Osteoblast (primary cell): ENCODE results near the gene KLHDC3. TPM values are rescaled to one million over a fixed set of nuclear protein-coding genes. Genes with fewer than 3 reads are reported as not detected.
"Not testable (repeated sequence)": the region's sequence is repeated elsewhere in the genome, so short reads cannot be mapped to it uniquely, and the experiment has no call there.

Source experiments
- DNase-seq: peaks from one replicate; pipeline ENCODE4 v3.0.0; 2011; ENCODE audit warnings: low spot score, mixed read lengths; ENCODE audit not compliant: insufficient read length; ENCODE audit errors: missing footprints
- H2AFZ ChIP-seq: 2 replicates; pipeline ENCODE4 v1.6.0; 2011; ENCODE audit warnings: mild to moderate bottlenecking, low read length
- H3K27ac ChIP-seq: 2 replicates; pipeline ENCODE4 v1.5.1; 2011; ENCODE audit warnings: mild to moderate bottlenecking, low read depth, low read length, moderate library complexity
- H3K27me3 ChIP-seq: 2 replicates; pipeline ENCODE4 v1.6.0; 2012; ENCODE audit warnings: mild to moderate bottlenecking, control low read depth, inconsistent platforms, low read length, moderate library complexity; ENCODE audit not compliant: insufficient read depth
- H3K36me3 ChIP-seq: 2 replicates; pipeline ENCODE4 v1.5.1; 2011; ENCODE audit warnings: mild to moderate bottlenecking, low read length, control low read depth, moderate library complexity; ENCODE audit not compliant: insufficient read depth
- H3K4me1 ChIP-seq: 2 replicates; pipeline ENCODE4 v1.5.1; 2011; ENCODE audit warnings: mild to moderate bottlenecking, low read length, control low read depth, moderate library complexity; ENCODE audit not compliant: insufficient read depth
- H3K4me2 ChIP-seq: 2 replicates; pipeline ENCODE4 v1.6.0; 2011; ENCODE audit warnings: mild to moderate bottlenecking, low read length; ENCODE audit not compliant: insufficient read depth
- H3K4me3 ChIP-seq: fragments of 200-600 bp; sonication (generic); 3 replicates; pipeline ENCODE4 v1.5.1; 2012; ENCODE audit warnings: mild to moderate bottlenecking, low read length, inconsistent platforms; ENCODE audit not compliant: insufficient read depth
- H3K79me2 ChIP-seq: 2 replicates; pipeline ENCODE4 v1.6.0; 2012; ENCODE audit warnings: mild to moderate bottlenecking, low read length, control low read depth, inconsistent platforms; ENCODE audit not compliant: insufficient read depth
- H3K9me3 ChIP-seq: 2 replicates; pipeline ENCODE4 v1.5.1; 2011; ENCODE audit warnings: low read depth, low read length, control low read depth
- H4K20me1 ChIP-seq: 2 replicates; pipeline ENCODE4 v1.6.0; 2012; ENCODE audit warnings: mild to moderate bottlenecking, low read length, control low read depth; ENCODE audit not compliant: insufficient read depth
- total RNA-seq: library from RNA; depleted of rRNA; stranded (reverse); fragments of >200 nt; gene quantifications from 2 replicates; pipeline ENCODE4 v1.2.3, GENCODE V29; 2012
- TF ChIP-seq, protein P1 (sequence below): IDR thresholded peaks from 2 replicates; pipeline ENCODE4 v1.5.1; 2011; ENCODE audit warnings: mild to moderate bottlenecking, low read depth, low read length, moderate library complexity; ENCODE audit errors: extremely low read depth

Gene KLHDC3
- total RNA-seq, 1 donor = 122 TPM

GRCh38 chr6:42988486-42989020 lies 25.5 kb upstream of the KLHDC3 start:
- Histone ChIP-seq H3K36me3 (peaks cover 20% of the 10 kb centered on the region), H3K27me3 (no peaks in the 10 kb centered on the region), H4K20me1 (peaks cover 22% of the 10 kb centered on the region), H3K4me2 (no peak overlapping the region), H3K4me3 (no peak overlapping the region), H3K27ac (no peak overlapping the region), H3K9me3 (no peaks in the 10 kb centered on the region), H2AFZ (no peak overlapping the region), H3K4me1 (peaks cover 37% of the 10 kb centered on the region), H3K79me2 (peaks cover 46% of the 10 kb centered on the region)
- TF ChIP-seq, protein P1, sequence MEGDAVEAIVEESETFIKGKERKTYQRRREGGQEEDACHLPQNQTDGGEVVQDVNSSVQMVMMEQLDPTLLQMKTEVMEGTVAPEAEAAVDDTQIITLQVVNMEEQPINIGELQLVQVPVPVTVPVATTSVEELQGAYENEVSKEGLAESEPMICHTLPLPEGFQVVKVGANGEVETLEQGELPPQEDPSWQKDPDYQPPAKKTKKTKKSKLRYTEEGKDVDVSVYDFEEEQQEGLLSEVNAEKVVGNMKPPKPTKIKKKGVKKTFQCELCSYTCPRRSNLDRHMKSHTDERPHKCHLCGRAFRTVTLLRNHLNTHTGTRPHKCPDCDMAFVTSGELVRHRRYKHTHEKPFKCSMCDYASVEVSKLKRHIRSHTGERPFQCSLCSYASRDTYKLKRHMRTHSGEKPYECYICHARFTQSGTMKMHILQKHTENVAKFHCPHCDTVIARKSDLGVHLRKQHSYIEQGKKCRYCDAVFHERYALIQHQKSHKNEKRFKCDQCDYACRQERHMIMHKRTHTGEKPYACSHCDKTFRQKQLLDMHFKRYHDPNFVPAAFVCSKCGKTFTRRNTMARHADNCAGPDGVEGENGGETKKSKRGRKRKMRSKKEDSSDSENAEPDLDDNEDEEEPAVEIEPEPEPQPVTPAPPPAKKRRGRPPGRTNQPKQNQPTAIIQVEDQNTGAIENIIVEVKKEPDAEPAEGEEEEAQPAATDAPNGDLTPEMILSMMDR = no peak
- peak; percentile 89 for DNase-seq

DNA sequence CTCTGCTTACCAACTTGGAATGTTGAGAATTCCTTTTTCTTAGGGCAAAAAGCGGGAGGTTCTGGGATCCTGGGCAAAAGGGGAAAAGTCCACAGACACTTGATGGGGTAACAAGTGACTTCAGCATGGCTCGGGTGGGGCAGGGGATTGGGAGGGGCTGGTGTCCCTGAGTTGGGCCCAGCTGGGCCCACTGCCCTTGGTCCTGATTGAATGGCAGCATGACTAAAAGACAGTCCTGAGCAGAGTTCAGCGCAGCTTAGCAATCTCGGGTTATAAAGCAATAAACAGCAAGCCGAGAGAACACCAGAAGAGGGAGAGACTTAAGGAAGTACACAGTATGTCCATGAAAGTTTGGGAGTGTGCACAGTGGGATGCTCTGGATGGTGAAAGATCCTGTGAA lies 24.1 kb upstream of the KLHDC3 start:
- Histone ChIP-seq H3K27me3 (no peaks in the 10 kb centered on the region), H2AFZ (no peak overlapping the region), H3K79me2 (peaks cover 43% of the 10 kb centered on the region), H4K20me1 (peaks cover 22% of the 10 kb centered on the region), H3K4me2 (no peak overlapping the region), H3K9me3 (no peaks in the 10 kb centered on the region), H3K4me3 (no peak overlapping the region), H3K36me3 (peaks cover 20% of the 10 kb centered on the region), H3K27ac (no peak overlapping the region), H3K4me1 (peaks cover 33% of the 10 kb centered on the region)
- peak; percentile 34 for DNase-seq
- TF ChIP-seq, protein P1 = no peak

GRCh38 chr6:42993445-42993844 lies 20.6 kb upstream of the KLHDC3 start:
- no peaks in the 10 kb centered on the region for H3K9me3 ChIP-seq
- DNase-seq = no peak
- H3K4me2 ChIP-seq = no peak overlapping the region
- H3K36me3 ChIP-seq = peaks cover 20% of the 10 kb centered on the region
- H3K79me2 ChIP-seq = peaks cover 18% of the 10 kb centered on the region
- H3K4me1 ChIP-seq = peaks cover 10% of the 10 kb centered on the region
- H4K20me1 ChIP-seq = peaks cover 6% of the 10 kb centered on the region
- H3K27ac ChIP-seq = no peak overlapping the region
- H3K27me3 ChIP-seq = no peaks in the 10 kb centered on the region
- no peak overlapping the region for H2AFZ ChIP-seq
- no peak overlapping the region for H3K4me3 ChIP-seq
- TF ChIP-seq, protein P1 = no peak

GRCh38 chr6:42996513-42996912 lies 17.5 kb upstream of the KLHDC3 start:
- no peaks in the 10 kb centered on the region for H3K9me3 ChIP-seq
- no peak overlapping the region for H3K4me3 ChIP-seq
- peaks cover 5% of the 10 kb centered on the region for H4K20me1 ChIP-seq
- H3K27me3 ChIP-seq = no peaks in the 10 kb centered on the region
- H3K4me1 ChIP-seq = peaks cover 3% of the 10 kb centered on the region
- H3K27ac ChIP-seq = no peak overlapping the region
- no peak overlapping the region for H3K4me2 ChIP-seq
- TF ChIP-seq, protein P1 = no peak
- peaks cover 14% of the 10 kb centered on the region for H3K79me2 ChIP-seq
- no peak for DNase-seq
- peaks cover 2% of the 10 kb centered on the region for H3K36me3 ChIP-seq
- no peak overlapping the region for H2AFZ ChIP-seq

GRCh38 chr6:42998205-42998604 lies 15.8 kb upstream of the KLHDC3 start:
- not testable (repeated sequence) for H3K36me3 ChIP-seq, H3K4me1 ChIP-seq, DNase-seq, H3K4me2 ChIP-seq, H3K9me3 ChIP-seq, H2AFZ ChIP-seq, H3K27me3 ChIP-seq, H4K20me1 ChIP-seq, H3K4me3 ChIP-seq, H3K27ac ChIP-seq
- peaks cover 10% of the 10 kb centered on the region for H3K79me2 ChIP-seq
